ENCODE data around the gene SPATA31E1.
"Not testable (repeated sequence)": the region's sequence is repeated elsewhere in the genome, so short reads cannot be mapped to it uniquely, and the experiment has no call there.

Gene SPATA31E1

GRCh38 chr9:87882627-87883026 lies at the start of gene SPATA31E1:
TSS of gene SPATA31E1 (plus strand) at chr9:87882877. CDS start at chr9:87882892, 15 bp downstream.
- DNase-seq = no peak

- no peak for DNase-seq
Measured at GRCh38 chr9:87834357-87834756, 48.3 kb upstream of the SPATA31E1 start.

GRCh38 chr9:87836536-87836935 lies 46.1 kb upstream of the SPATA31E1 start:
- no peak for DNase-seq

GRCh38 chr9:87836951-87837705 lies 45.5 kb upstream of the SPATA31E1 start:
- DNase-seq = no peak

GRCh38 chr9:87840134-87840533 lies 42.5 kb upstream of the SPATA31E1 start:
- DNase-seq = no peak

- no peak for DNase-seq
Measured at GRCh38 chr9:87842878-87843585, 39.6 kb upstream of the SPATA31E1 start.

DNA sequence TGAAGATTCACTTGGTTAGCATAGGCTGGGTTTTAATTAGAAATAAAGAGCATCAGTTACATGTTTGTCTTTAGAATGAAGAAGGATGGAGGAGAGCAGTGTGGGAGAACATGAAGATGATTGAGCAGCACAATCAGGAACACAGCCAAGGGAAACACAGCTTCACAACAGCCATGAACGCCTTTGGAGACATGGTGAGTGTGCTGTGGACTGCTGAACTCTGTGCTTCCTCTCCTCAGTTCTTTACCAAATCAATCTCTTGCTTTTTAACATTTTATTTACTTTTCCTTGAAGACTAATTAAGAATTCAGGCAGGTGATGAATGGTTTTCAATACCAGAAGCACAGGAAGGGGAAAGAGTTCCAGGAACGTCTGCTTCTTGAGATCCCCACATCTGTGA lies 38.2 kb upstream of the SPATA31E1 start:
- DNase-seq = no peak

- DNase-seq = not testable (repeated sequence)
Measured at GRCh38 chr9:87847817-87848216, 34.9 kb upstream of the SPATA31E1 start.

DNA sequence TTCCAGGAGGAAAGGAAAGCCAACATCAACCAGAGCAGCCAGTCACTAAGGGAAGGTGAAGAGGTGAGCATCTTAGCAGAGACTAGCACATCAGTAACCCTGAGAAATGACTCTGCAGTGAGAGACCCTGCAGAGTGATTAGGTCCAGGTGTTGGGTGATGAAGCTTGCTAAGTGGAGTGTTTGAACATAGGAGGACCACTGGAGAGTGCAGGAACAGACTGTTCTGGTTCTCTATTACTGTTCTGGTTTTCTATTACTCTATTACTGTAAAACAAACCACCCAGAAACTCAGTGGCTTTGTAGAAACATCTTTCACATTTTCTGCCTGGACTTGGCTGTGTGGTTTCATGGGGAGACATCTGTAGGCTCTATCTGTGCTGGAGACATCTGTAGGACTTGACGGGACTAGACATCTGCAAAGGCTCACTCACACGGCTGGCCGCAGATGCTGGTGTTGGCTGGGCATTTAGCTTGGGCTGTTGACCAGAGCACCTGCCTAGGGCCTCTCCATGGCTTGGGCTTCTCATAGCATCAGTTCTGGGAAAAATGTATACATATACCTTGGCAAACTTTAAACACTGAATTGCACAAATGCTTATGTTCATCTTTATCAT lies 33.4 kb upstream of the SPATA31E1 start:
- DNase-seq = no peak

GRCh38 chr9:87850391-87850790 lies 32.3 kb upstream of the SPATA31E1 start:
- no peak for DNase-seq

- not testable (repeated sequence) for DNase-seq
Measured at GRCh38 chr9:87851186-87851585, 31.5 kb upstream of the SPATA31E1 start.

DNA sequence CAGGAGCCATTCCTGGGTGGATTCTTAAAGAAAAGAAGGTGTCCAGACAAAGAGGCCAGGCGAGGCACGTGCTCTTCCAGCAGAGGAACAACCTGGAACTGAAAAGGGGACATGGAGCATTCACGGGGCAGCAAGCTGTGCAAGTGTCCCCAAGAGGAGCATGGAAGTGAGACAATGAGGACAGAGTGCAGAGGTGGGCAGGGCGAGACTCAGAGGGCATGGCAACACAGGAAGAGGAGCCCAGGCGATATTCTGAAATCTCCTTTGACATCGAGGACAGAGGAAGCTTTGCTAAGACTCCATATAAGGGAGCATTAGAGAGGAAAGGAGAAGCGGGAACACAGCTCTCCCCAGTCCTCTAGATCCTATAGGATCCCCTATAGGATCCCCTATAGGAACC lies 29.4 kb upstream of the SPATA31E1 start:
- DNase-seq = no peak

DNA sequence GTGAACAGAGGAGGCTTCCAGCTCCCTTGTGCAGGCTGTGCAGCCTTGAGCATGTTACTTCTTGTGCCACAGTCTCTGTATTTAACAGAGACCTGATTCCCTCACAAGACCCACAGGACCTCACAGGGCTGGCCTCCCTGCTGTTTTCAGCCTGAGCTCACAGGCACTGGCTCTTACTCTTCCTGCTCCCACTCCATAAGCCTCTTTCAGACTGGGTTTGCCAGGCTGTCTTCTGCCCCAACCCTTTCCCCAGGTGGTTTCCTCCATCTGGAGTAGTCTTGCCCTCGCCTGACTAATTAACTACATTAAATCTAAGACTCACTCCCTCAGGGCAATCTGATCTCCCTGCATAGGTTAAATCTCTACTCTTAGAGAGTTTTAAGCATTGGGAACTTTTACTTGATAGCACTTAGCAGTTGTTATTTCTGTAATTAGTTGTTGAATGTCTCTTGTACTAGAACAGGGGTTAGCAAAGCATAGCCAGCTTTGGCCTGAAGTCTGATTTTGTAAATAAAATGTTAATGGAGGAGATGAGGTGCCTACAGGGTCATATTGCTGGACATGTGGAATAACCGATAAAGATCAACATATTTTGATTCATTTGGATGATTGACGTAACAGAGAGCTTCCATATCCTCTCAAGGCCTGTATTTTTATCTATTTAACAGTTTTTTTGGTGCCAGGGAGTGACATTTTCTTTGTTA lies 28.6 kb upstream of the SPATA31E1 start:
- no peak for DNase-seq

- DNase-seq = no peak
Measured at GRCh38 chr9:87854580-87854955, 28.1 kb upstream of the SPATA31E1 start.

DNA sequence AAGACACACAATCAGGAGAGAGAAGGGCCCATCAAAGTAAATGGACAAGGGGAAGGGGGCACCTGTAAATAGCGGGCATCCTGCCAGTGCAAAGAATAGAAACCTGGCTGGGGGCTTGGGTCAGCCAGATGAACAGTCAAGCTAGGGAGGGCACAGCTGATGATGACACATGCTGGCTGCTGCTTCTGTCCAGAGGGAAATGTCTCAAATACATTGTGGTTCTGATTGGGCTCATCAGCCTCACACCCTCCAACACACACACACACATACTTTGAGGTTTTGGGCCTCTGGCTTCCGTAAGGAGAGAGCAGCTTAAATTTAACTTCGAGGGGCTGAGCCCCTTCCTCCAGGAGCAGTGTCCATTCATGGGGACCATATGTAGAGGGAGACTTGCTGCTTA lies 27.6 kb upstream of the SPATA31E1 start:
- DNase-seq = no peak

DNA sequence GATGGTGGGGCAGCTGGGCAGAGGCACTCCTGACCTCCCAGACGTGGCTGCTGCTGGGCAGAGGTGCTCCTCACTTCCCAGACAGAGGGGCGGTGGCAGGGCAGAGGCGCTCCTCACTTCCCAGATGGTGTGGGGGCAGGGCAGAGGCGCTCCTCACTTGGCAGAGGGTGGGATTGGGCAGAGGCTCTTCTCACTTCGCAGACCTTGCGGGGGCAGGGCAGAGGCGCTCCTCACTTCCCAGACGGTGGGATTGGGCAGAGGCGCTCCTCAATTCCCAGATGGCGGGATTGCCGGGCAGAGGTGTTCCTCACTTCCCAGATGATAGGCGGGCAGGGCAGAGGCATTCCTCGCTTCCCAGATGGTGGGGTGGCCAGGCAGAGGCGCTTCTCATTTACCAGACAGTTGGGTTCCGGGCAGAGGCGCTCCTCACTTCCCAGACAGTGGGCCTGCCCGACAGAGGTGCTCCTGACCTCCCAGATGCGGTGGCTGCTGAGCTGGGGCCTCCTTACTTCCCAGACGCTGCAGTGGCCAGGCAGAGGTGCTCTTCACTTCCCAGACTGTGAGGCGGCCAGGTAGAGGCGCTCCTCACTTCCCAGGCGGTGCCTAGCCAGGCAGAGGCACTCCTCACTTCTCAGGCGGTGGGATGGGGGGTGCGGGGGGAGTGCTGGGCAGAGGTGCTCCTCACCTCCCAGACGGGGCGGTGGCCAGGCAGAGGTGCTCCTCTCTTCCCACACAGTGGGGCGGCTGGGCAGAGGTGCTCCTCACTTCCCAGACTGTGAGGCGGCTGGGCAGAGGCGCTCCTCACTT lies 25.3 kb upstream of the SPATA31E1 start:
- DNase-seq = no peak

GRCh38 chr9:87857948-87858335 lies 24.7 kb upstream of the SPATA31E1 start:
- DNase-seq = no peak

GRCh38 chr9:87859137-87859536 lies 23.5 kb upstream of the SPATA31E1 start:
- no peak for DNase-seq

GRCh38 chr9:87859786-87860185 lies 22.9 kb upstream of the SPATA31E1 start:
- no peak for DNase-seq

GRCh38 chr9:87861332-87861731 lies 21.3 kb upstream of the SPATA31E1 start:
- no peak for DNase-seq

DNA sequence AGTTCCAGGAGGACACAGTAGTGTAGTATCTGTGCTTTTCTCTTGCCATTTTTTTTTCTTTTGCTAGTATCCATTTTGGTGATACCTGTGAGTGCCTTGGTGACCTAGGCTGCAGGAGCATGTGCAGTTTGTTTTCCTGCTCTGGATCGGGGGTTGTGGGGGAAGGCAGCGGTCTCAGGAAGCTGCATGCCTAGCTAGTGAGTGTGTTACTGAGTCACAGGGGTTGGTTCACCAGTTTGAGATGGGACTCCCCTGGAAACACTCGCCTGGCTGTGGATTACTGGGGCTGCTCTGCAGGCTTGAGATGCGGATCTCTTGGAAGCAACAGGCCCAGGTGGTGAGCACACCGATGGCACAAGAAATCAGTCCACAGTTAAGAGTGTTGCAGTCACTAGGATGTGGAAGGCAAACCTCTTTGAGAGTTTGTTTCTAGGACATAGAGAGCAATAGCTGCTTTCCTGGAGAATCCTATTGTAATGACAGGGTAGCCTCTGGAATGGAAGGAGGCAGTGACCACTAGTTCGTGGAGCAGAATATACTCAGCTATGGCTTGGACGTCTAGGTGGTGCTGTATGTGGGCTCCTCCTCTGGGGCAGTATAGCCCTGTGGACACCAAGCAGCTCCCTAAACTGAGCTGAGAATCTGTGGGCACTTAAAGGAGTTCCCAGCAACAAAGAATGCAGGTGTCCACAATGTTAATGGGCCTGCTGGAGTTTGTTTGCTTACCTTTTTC lies 20.0 kb upstream of the SPATA31E1 start:
- DNase-seq = no peak

Data from NCI-H146 (cell line).